HEK293 (cell line): ENCODE results near the gene CDON.

Experiments used
- CTCF ChIA-PET: fragments of 350-600 bp; formaldehyde crosslinking; extraction: SDS; loops from one replicate; lab custom pipeline; 2021; ENCODE audit warnings: antibody characterized with exemption; lab: Yijun Ruan, JAX
- POLR2A ChIA-PET: fragments of 300-600 bp; formaldehyde crosslinking; extraction: SDS; loops from one replicate; lab custom pipeline; 2020; ENCODE audit warnings: antibody characterized with exemption, inconsistent platforms; lab: Yijun Ruan, JAX
- H3K27ac ChIP-seq: fragments of 200-500 bp; sonication (Bioruptor generic); 2 replicates; pipeline ENCODE4 v1.5.1; 2014; ENCODE audit warnings: low read depth, low read length, control low read depth, inconsistent platforms; ENCODE audit errors: extremely low read depth
- H3K36me3 ChIP-seq, 2 experiments: fragments of 200-500 bp in 1 of 2; sonication (Bioruptor generic) in 1 of 2; 1 replicate in 1 of 2; 2 replicates in 1 of 2; pipeline ENCODE4 v1.5.1; 2014 to 2017; ENCODE audit warnings: inconsistent platforms in 2 of 2, low read length in 2 of 2; ENCODE audit not compliant: control insufficient read depth in 2 of 2, insufficient read depth in 1 of 2
- H3K4me1 ChIP-seq: fragments of 200-500 bp; sonication (Bioruptor generic); 2 replicates; pipeline ENCODE4 v1.5.1; 2014; ENCODE audit warnings: mild to moderate bottlenecking, low read length, inconsistent platforms; ENCODE audit not compliant: control insufficient read depth, insufficient read depth
- H3K4me3 ChIP-seq: 2 replicates; pipeline ENCODE4 v1.5.1; 2011; ENCODE audit warnings: low read depth, mild to moderate bottlenecking, control low read depth, low read length, moderate library complexity
- H3K9me3 ChIP-seq: fragments of 200-500 bp; sonication (Bioruptor generic); 2 replicates; pipeline ENCODE4 v1.5.1; 2014; ENCODE audit warnings: low read depth, low read length, inconsistent platforms; ENCODE audit not compliant: control insufficient read depth, insufficient read depth
- GLIS2 ChIP-seq: fragments of 450-650 bp; formaldehyde crosslinking; IDR thresholded peaks from 2 replicates; pipeline ENCODE4 v1.5.1; 2016; ENCODE audit warnings: missing biosample characterization, missing genetic modification characterization
- KLF7 ChIP-seq: fragments of 450-650 bp; formaldehyde crosslinking; IDR thresholded peaks from 2 replicates; pipeline ENCODE4 v1.5.1; 2016; ENCODE audit warnings: missing biosample characterization, missing genetic modification characterization, borderline replicate concordance
- KLF9 ChIP-seq: fragments of 450-650 bp; formaldehyde crosslinking; IDR thresholded peaks from 2 replicates; pipeline ENCODE4 v1.5.1; 2016; ENCODE audit warnings: missing biosample characterization, missing genetic modification characterization, low read depth
- PRDM1 ChIP-seq: fragments of 450-650 bp; formaldehyde crosslinking; IDR thresholded peaks from 2 replicates; pipeline ENCODE4; 2016; ENCODE audit warnings: missing biosample characterization, missing genetic modification characterization
- SP2 ChIP-seq: fragments of 450-650 bp; formaldehyde crosslinking; IDR thresholded peaks from 2 replicates; pipeline ENCODE4 v1.5.1; 2016; ENCODE audit warnings: missing biosample characterization, missing genetic modification characterization
- SP7 ChIP-seq: fragments of 450-650 bp; formaldehyde crosslinking; IDR thresholded peaks from 2 replicates; pipeline ENCODE4 v1.5.1; 2016; ENCODE audit warnings: missing biosample characterization, missing genetic modification characterization
- ZBTB1 ChIP-seq: fragments of 450-650 bp; formaldehyde crosslinking; IDR thresholded peaks from 2 replicates; pipeline ENCODE4 v1.5.1; 2016; ENCODE audit warnings: missing biosample characterization, missing genetic modification characterization
- ZFP69B ChIP-seq: fragments of 450-650 bp; formaldehyde crosslinking; IDR thresholded peaks from 2 replicates; pipeline ENCODE4 v1.5.1; 2016; ENCODE audit warnings: missing biosample characterization, missing genetic modification characterization
- ZIC2 ChIP-seq: fragments of 450-650 bp; formaldehyde crosslinking; IDR thresholded peaks from 2 replicates; pipeline ENCODE4 v1.5.1; 2016; ENCODE audit warnings: missing biosample characterization, missing genetic modification characterization
- ZNF114 ChIP-seq: fragments of 450-650 bp; formaldehyde crosslinking; IDR thresholded peaks from 2 replicates; pipeline ENCODE4 v1.5.0; 2017; ENCODE audit warnings: missing biosample characterization, missing genetic modification characterization
- ZNF2 ChIP-seq: fragments of 450-650 bp; formaldehyde crosslinking; IDR thresholded peaks from 2 replicates; pipeline ENCODE4 v1.5.1; 2016; ENCODE audit warnings: missing biosample characterization, missing genetic modification characterization
- ZNF274 ChIP-seq, 2 experiments: fragments of 200-500 bp in 1 of 2; fragments of 450-650 bp in 1 of 2; sonication (Bioruptor generic) in 1 of 2; formaldehyde crosslinking in 1 of 2; IDR thresholded peaks; 2 replicates each; pipeline versions ENCODE4 v1.5.1 to v1.6.1; 2014 to 2016; ENCODE audit warnings: borderline replicate concordance in 1 of 2, inconsistent platforms in 1 of 2, low read length in 1 of 2, missing biosample characterization in 1 of 2, missing genetic modification characterization in 1 of 2
- ZNF404 ChIP-seq: fragments of 450-650 bp; formaldehyde crosslinking; IDR thresholded peaks from 2 replicates; pipeline ENCODE4 v1.5.1; 2017; ENCODE audit warnings: missing biosample characterization, missing genetic modification characterization
- ZNF555 ChIP-seq: fragments of 450-650 bp; formaldehyde crosslinking; conservative IDR thresholded peaks from 2 replicates; pipeline ENCODE4 v1.5.1; 2017; ENCODE audit warnings: missing biosample characterization, mild to moderate bottlenecking, missing genetic modification characterization, inconsistent platforms
- ZNF558 ChIP-seq: fragments of 450-650 bp; formaldehyde crosslinking; IDR thresholded peaks from 2 replicates; pipeline ENCODE4 v1.5.1; 2016; ENCODE audit warnings: missing biosample characterization, missing genetic modification characterization
- ZNF701 ChIP-seq: fragments of 450-650 bp; formaldehyde crosslinking; IDR thresholded peaks from 2 replicates; pipeline ENCODE4 v1.5.1; 2016; ENCODE audit warnings: missing biosample characterization, missing genetic modification characterization
- ZNF707 ChIP-seq: fragments of 450-650 bp; formaldehyde crosslinking; IDR thresholded peaks from 2 replicates; pipeline ENCODE4 v1.5.1; 2016; ENCODE audit warnings: missing biosample characterization, missing genetic modification characterization
- ZNF747 ChIP-seq: fragments of 450-650 bp; formaldehyde crosslinking; IDR thresholded peaks from 2 replicates; pipeline ENCODE4 v1.5.1; 2016; ENCODE audit warnings: missing biosample characterization, missing genetic modification characterization
- ZNF776 ChIP-seq: fragments of 450-650 bp; formaldehyde crosslinking; IDR thresholded peaks from 2 replicates; pipeline ENCODE4 v1.5.0; 2017; ENCODE audit warnings: missing biosample characterization, missing genetic modification characterization, borderline replicate concordance
- ZNF785 ChIP-seq: fragments of 450-650 bp; formaldehyde crosslinking; IDR thresholded peaks from 2 replicates; pipeline ENCODE4 v1.5.1; 2016; ENCODE audit warnings: missing biosample characterization, missing genetic modification characterization
- ZNF843 ChIP-seq: fragments of 450-650 bp; formaldehyde crosslinking; IDR thresholded peaks from 2 replicates; pipeline ENCODE4 v1.5.1; 2016; ENCODE audit warnings: missing biosample characterization, missing genetic modification characterization
- ZSCAN16 ChIP-seq: fragments of 450-650 bp; formaldehyde crosslinking; IDR thresholded peaks from 2 replicates; pipeline ENCODE4 v1.5.1; 2016; ENCODE audit warnings: missing biosample characterization, missing genetic modification characterization
- TF ChIP-seq, protein P1 (sequence below): fragments of 450-650 bp; formaldehyde crosslinking; IDR thresholded peaks from 2 replicates; pipeline ENCODE4 v1.5.1; 2016; ENCODE audit warnings: missing biosample characterization, missing genetic modification characterization
- TF ChIP-seq, protein P2 (sequence below): fragments of 450-650 bp; formaldehyde crosslinking; IDR thresholded peaks from 2 replicates; pipeline ENCODE4 v1.5.1; 2017; ENCODE audit warnings: missing biosample characterization, missing genetic modification characterization

The CDON gene

DNA sequence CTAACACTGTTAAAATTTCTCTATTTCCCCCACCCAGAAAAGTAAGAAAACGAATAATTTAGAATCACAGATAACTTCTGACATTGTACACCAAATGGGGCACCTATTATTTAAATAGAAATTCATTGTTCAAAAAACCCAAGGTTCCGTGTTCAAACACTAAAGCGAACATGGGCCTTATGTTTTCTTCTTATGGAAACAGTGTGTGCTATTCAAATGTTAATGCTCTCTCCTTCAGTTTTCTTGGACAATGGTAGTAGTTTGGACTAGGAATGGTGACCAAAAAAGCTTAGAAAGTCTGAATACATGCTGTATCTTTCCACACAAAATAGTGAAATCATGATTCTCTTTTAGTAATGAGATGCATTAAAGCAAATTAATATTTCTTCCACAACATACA, 83.2 kb downstream of the CDON start:
- no peaks in the 10 kb centered on the region for H3K4me1 ChIP-seq
- no peak overlapping the region for H3K4me3 ChIP-seq
- H3K9me3 ChIP-seq: no peaks in the 10 kb centered on the region
- peaks cover 0 to 38% of the 10 kb centered on the region in 2 experiments for H3K36me3 ChIP-seq
- ChIA-PET POLR2A (no interaction called here), CTCF (no interaction called here)
- no peak overlapping the region for H3K27ac ChIP-seq
- TF ChIP-seq ZNF747 (tag by site-specific recombination) (no peak), ZNF2 (no peak), ZNF404 (tag by site-specific recombination) (no peak), ZNF274 (IDR thresholded peaks at IDR 0.05; ENCODE audit: low read length) (no peak), ZNF274 (tag by site-specific recombination; IDR thresholded peaks at IDR 0.05; ENCODE audit: borderline replicate concordance) (no peak), KLF9 (tag by site-specific recombination) (no peak), KLF7 (tag by site-specific recombination) (no peak), ZSCAN16 (tag by site-specific recombination) (no peak), ZNF785 (tag by site-specific recombination) (no peak), SP7 (tag by site-specific recombination) (no peak), ZNF558 (tag by site-specific recombination) (no peak), ZNF114 (tag by site-specific recombination) (no peak), ZNF555 (tag by site-specific recombination) (no peak), ZNF701 (tag by site-specific recombination) (no peak), PRDM1 (tag by site-specific recombination) (no peak), ZFP69B (tag by site-specific recombination) (no peak), ZNF776 (tag by site-specific recombination) (no peak)
- TF ChIP-seq, protein P1, sequence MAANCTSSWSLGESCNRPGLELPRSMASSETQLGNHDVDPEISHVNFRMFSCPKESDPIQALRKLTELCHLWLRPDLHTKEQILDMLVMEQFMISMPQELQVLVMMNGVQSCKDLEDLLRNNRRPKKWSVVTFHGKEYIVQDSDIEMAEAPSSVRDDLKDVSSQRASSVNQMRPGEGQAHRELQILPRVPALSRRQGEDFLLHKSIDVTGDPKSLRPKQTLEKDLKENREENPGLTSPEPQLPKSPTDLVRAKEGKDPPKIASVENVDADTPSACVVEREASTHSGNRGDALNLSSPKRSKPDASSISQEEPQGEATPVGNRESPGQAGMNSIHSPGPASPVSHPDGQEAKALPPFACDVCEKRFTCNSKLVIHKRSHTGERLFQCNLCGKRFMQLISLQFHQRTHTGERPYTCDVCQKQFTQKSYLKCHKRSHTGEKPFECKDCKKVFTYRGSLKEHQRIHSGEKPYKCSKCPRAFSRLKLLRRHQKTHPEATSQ (tag by site-specific recombination): no peak

DNA sequence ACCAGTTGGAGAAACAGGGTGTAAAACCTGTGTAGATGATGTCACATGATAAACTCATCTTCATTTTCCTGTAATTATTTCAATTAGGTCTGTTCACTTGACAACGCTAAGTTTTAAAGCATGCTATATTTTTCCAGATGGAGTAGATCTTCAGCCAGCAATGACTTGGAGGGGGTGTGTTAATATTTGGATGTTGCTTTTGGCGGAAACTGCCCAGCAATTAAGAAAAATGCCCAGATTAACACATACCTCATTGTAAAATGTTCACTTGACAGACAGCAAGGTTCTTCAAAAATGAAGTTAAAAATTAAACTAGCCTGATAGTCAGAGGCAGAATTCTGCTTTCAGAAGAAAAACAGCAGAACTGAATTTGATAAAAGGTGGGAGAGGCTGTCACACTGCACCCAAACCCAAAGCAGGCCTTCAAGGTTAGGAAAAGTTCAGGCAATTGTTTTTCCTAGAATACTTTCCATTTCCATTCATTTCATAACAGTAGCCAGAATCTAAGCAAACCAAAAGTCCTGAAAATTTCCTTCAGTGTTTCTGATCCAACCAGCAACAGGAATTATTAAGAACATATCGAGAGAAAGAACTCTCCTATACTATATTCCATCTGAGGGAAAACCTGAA, 83.8 kb downstream of the CDON start:
- CTCF ChIA-PET: no interaction called here
- H3K4me3 ChIP-seq: no peak overlapping the region
- TF ChIP-seq ZNF707 (tag by site-specific recombination) (no peak), ZNF843 (tag by site-specific recombination) (no peak), ZBTB1 (no peak), GLIS2 (tag by site-specific recombination) (no peak), SP2 (tag by site-specific recombination) (no peak), ZIC2 (tag by site-specific recombination) (no peak)
- TF ChIP-seq, protein P2, sequence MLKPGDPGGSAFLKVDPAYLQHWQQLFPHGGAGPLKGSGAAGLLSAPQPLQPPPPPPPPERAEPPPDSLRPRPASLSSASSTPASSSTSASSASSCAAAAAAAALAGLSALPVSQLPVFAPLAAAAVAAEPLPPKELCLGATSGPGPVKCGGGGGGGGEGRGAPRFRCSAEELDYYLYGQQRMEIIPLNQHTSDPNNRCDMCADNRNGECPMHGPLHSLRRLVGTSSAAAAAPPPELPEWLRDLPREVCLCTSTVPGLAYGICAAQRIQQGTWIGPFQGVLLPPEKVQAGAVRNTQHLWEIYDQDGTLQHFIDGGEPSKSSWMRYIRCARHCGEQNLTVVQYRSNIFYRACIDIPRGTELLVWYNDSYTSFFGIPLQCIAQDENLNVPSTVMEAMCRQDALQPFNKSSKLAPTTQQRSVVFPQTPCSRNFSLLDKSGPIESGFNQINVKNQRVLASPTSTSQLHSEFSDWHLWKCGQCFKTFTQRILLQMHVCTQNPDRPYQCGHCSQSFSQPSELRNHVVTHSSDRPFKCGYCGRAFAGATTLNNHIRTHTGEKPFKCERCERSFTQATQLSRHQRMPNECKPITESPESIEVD (tag by site-specific recombination): 0 out of 2 replicates have a peak, but pooled peaks have one; percentile 21
- TF ChIP-seq, all 188 proteins: peak for 1
- Histone ChIP-seq H3K4me1 (no peaks in the 10 kb centered on the region), H3K9me3 (no peaks in the 10 kb centered on the region), H3K36me3 (peaks cover 0 to 35% of the 10 kb centered on the region in 2 experiments; a peak in 2 of 3 replicates), H3K27ac (no peak overlapping the region)
- POLR2A ChIA-PET: no interaction called here
